Tibial nerve (tissue), 3 donors: ENCODE data around the gene TRIP10.

ENCODE experiments used
- POLR2A ChIP-seq, 2 donors: fragments of 450-650 bp; IDR thresholded peaks; one replicate each; pipeline ENCODE4 v1.6.1; 2017; ENCODE audit warnings: antibody characterized with exemption in 2 of 2, mild to moderate bottlenecking in 2 of 2, moderate library complexity in 2 of 2
- TF ChIP-seq, protein P1 (sequence below), 5 experiments: fragments of 200-600 bp in 3 of 5; fragments of 450-650 bp in 2 of 5; sonication (generic) in 3 of 5; IDR thresholded peaks; one replicate each; pipeline ENCODE4 v1.5.1; 2016 to 2019; ENCODE audit warnings: antibody characterized with exemption in 5 of 5, mild to moderate bottlenecking in 3 of 5, moderate library complexity in 2 of 5

DNA sequence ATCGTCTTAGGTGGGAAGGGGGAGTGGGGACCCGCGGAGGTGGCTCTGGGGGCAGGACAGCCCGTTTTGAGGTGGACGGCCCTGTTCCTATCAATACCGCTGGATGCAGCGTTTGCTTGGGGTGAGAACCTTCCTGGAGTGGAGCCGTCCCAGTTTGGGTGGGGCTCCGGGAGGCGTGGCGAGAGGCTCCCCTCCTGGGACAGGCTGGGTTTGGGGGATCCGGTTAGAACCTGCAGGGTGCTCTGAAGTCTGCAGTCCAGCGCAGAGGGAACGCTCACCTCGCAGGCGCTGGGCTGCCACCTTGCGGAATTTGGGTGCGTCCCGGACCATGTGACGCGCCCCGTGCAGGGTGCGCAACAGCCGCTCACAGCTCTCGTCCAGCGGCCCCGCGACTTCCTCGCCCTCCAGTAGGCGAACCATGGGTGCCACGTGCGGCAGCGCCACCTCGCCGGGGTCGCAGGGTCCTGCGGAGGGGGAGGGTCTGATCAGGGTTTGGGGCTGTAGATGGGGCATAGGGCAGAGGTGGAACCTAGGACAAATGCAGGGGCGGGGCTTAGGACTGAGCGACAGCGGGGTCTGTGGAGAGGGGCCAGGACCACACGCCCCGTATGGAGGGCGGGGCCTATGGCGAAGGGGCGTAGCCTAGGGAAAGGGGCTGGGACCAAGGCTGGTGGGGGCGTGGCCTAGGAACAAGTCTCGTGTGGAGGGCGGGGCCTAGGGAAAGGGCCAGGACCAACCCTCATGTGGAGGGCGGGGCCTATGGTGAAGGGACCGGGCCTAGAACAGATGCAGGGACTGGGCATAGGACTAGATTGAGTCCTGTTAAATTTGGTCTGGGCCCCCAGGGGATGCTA, 13.9 kb downstream of the TRIP10 start:
- TF ChIP-seq, protein P1, sequence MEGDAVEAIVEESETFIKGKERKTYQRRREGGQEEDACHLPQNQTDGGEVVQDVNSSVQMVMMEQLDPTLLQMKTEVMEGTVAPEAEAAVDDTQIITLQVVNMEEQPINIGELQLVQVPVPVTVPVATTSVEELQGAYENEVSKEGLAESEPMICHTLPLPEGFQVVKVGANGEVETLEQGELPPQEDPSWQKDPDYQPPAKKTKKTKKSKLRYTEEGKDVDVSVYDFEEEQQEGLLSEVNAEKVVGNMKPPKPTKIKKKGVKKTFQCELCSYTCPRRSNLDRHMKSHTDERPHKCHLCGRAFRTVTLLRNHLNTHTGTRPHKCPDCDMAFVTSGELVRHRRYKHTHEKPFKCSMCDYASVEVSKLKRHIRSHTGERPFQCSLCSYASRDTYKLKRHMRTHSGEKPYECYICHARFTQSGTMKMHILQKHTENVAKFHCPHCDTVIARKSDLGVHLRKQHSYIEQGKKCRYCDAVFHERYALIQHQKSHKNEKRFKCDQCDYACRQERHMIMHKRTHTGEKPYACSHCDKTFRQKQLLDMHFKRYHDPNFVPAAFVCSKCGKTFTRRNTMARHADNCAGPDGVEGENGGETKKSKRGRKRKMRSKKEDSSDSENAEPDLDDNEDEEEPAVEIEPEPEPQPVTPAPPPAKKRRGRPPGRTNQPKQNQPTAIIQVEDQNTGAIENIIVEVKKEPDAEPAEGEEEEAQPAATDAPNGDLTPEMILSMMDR (IDR thresholded peaks at IDR 0.05) = peak; percentile 35 to 80 (median 42)
- TF ChIP-seq POLR2A (IDR thresholded peaks at IDR 0.05) = no peak
